GM21390 (cell line): Measurements from ENCODE around the gene TCF15.

Experiments
- ATAC-seq: cut with Tn5 transposase; IDR thresholded peaks from one replicate; pipeline ENCODE4 v1.9.1; 2021; ENCODE audit not compliant: unreplicated experiment

TCF15 gene

GRCh38 chr20:556984-557383 lies 53.1 kb downstream of the TCF15 start:
- ATAC-seq = no peak

- ATAC-seq = no peak
Observed at GRCh38 chr20:555976-556385, 54.1 kb downstream of the TCF15 start.
